ENCODE measurements around the gene FAM216A.
"Not testable (repeated sequence)": the region's sequence is repeated elsewhere in the genome, so short reads cannot be mapped to it uniquely, and the experiment has no call there.

Gene FAM216A

GRCh38 chr12:110468214-110469048 is at the start of gene FAM216A, which contains the start of gene GPN3:
Gene FAM216A (plus strand): TSS chr12:110468845. CDS start chr12:110468876, 31 bp downstream.
Gene GPN3 (minus strand): TSS chr12:110468257. CDS start chr12:110468203, 54 bp downstream.
- in situ Hi-C loops (cut with MboI; ENCODE audit: low sequenced_read_pairs): no loop called here

- in situ Hi-C loops (cut with MboI; ENCODE audit: low sequenced_read_pairs): not testable (repeated sequence)
These were observed 48.0 kb upstream of the FAM216A start for GRCh38 chr12:110420644-110421043.

GRCh38 chr12:110421159-110421661 is 47.4 kb upstream of the FAM216A start:
- in situ Hi-C loops (cut with MboI; ENCODE audit: low sequenced_read_pairs): no loop called here

- in situ Hi-C loops (cut with MboI; ENCODE audit: low sequenced_read_pairs): no loop called here
These were observed 46.9 kb upstream of the FAM216A start for GRCh38 chr12:110421701-110422100.

- in situ Hi-C loops (cut with MboI; ENCODE audit: low sequenced_read_pairs): no loop called here
These were observed 44.4 kb upstream of the FAM216A start for GRCh38 chr12:110424237-110424636.

- in situ Hi-C loops (cut with MboI; ENCODE audit: low sequenced_read_pairs): no loop called here
These were observed 42.2 kb upstream of the FAM216A start for GRCh38 chr12:110426406-110426805.

- in situ Hi-C loops (cut with MboI; ENCODE audit: low sequenced_read_pairs): not testable (repeated sequence)
These were observed 39.0 kb upstream of the FAM216A start for GRCh38 chr12:110429676-110430075.

GRCh38 chr12:110431957-110432587 is 36.6 kb upstream of the FAM216A start:
- in situ Hi-C loops (cut with MboI; ENCODE audit: low sequenced_read_pairs): no loop called here

GRCh38 chr12:110436231-110436630 is 32.4 kb upstream of the FAM216A start:
- in situ Hi-C loops (cut with MboI; ENCODE audit: low sequenced_read_pairs): no loop called here

GRCh38 chr12:110444455-110444854 is 24.2 kb upstream of the FAM216A start:
- in situ Hi-C loops (cut with MboI; ENCODE audit: low sequenced_read_pairs): no loop called here

- in situ Hi-C loops (cut with MboI; ENCODE audit: low sequenced_read_pairs): loop anchor here (10.0 kb wide), 2 partner anchors 55 to 245 kb away; partner anchors contain the start of genes RAD9B and VPS29
These were observed 18.7 kb upstream of the FAM216A start, which contains the start of gene ARPC3 for GRCh38 chr12:110449799-110450497. Gene ARPC3 (minus strand): TSS chr12:110450337. CDS start chr12:110450260, 77 bp downstream.

- in situ Hi-C loops (cut with MboI; ENCODE audit: low sequenced_read_pairs): loop anchor here (10.0 kb wide), 2 partner anchors 54 to 244 kb away; partner anchors contain the start of genes RAD9B and VPS29
These were observed 17.4 kb upstream of the FAM216A start for GRCh38 chr12:110451263-110451662.

- in situ Hi-C loops (cut with MboI; ENCODE audit: low sequenced_read_pairs): loop anchor here (10.0 kb wide), 2 partner anchors 51 to 241 kb away; partner anchors contain the start of genes RAD9B and VPS29
These were observed 14.9 kb upstream of the FAM216A start for GRCh38 chr12:110453569-110454296.

- in situ Hi-C loops (cut with MboI; ENCODE audit: low sequenced_read_pairs): loop anchor here (10.0 kb wide), 2 partner anchors 46 to 236 kb away; partner anchors contain the start of genes RAD9B and VPS29
These were observed 9.9 kb upstream of the FAM216A start for GRCh38 chr12:110458756-110459155.

GRCh38 chr12:110461189-110461588 is 7.5 kb upstream of the FAM216A start:
- in situ Hi-C loops (cut with MboI; ENCODE audit: low sequenced_read_pairs): not testable (repeated sequence)

- in situ Hi-C loops (cut with MboI; ENCODE audit: low sequenced_read_pairs): no loop called here
These were observed 3.6 kb upstream of the FAM216A start for GRCh38 chr12:110465024-110465423.

GRCh38 chr12:110465765-110466164 is 2.9 kb upstream of the FAM216A start:
- in situ Hi-C loops (cut with MboI; ENCODE audit: low sequenced_read_pairs): not testable (repeated sequence)

- in situ Hi-C loops (cut with MboI; ENCODE audit: low sequenced_read_pairs): no loop called here
These were observed 1.9 kb upstream of the FAM216A start for GRCh38 chr12:110466791-110467190.

- in situ Hi-C loops (cut with MboI; ENCODE audit: low sequenced_read_pairs): no loop called here
These were observed 815 bp upstream of the FAM216A start for GRCh38 chr12:110467847-110468213.

- in situ Hi-C loops (cut with MboI; ENCODE audit: low sequenced_read_pairs): no loop called here
These were observed 6.8 kb downstream of the FAM216A start for GRCh38 chr12:110475426-110475825.
